ENCODE results near the gene EIF3K.
"Not testable (repeated sequence)": the region's sequence is repeated elsewhere in the genome, so short reads cannot be mapped to it uniquely, and the experiment has no call there.

Gene EIF3K

DNA sequence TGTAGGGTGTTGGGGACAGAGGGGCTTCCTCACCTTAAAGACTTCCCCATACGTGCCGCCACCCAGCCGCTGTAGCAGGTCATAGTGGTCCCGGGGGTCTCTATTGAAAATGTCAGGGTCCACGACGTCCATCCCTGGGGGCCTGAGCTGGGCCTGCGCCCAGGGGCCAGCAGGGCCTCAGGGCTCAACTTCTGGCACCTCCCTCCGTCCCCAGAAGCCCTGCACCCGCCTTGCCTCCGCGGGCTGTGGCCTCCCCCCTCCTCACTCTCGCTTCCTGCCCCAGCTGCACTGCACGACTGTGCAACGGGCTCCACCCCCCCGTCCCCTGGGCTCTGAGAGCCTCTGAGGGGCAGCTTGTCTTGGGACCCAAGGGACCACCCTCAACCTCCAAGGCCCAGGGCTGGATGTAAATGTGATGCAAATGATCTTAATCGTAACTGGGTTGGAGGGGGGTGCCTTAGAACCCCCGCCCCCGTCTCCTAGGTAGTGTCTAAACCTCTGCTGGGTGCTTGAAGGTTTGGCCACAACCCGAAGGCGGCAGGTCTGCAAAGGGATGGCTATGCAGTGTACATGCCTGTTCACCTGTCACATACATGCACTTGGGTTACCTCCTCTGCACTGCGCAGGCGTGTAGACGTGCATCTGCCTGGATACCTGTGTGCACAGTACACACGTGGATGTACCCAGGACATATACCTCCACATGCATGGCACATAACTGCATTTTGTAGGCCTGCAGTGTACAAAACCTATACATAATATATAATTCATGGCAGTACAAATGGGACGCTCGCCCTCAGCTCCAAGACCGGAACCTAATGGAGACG, 1.0 kb upstream of the EIF3K start, which contains the start of gene MAP4K1:
TSS of gene MAP4K1 (minus strand) at position 190 of the 826 bp plus-strand sequence. CDS start at position 132, 58 bp downstream.
- peak; percentile 49 for DNase-seq (ENCODE audit: low read depth)

DNA sequence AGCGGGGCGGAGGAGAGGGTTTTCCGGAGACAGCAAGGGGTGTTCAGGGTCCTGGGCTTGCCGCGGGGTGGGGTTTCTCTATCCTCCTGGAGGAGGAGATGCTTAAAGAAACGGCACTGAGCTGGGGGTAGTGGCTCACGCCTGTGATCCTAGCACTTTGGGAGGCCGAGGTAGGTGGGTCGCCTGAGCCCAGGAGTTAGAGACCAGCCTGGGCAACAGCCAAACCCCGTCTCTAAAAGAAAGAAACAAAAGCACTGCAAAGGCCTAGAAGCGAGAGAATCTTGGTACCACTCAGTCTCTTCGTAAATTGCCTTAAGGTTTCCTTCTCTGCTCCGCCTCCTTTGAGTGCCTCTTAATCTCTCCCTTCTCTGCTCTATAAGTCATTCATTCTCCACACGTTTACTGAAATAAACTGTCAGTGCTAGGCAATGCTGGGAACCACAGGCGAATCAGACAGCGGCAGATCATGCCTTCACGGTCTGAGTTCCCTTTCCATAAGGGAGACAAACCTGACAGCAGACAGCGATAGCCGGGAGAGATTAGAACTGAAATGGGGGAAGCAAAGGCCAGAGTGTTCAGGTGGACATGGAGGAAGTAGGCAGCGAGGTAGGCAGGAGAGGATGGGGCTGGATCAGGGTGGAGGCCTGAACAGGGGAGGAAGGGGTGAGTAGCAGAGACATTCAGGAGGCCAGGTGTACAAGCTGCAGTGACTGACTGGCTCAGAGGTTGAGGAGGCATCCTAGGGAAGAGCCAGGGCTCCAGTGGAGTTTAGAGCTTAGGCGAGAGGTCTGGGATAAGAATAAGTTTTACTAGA, 580 bp downstream of the EIF3K start:
- no peak for DNase-seq (ENCODE audit: low read depth)

DNA sequence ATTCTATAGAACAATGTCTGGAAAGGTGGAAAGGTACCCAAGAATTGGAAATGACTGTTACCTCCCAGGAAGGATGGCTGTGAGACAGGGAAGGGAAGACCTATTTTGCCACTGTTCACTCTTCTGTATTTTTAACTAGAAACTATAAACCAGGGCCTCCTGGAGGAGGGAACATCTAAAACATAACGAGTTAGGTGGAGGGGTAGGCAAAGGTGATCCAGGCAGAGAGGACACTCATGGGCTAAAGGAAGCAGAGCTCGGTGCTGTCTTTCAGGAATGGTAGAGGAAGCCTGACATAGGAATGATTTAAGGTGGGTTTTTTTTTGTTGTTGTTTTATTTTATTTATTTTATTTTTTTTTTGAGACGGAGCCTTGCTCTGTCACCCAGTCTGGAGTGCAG, 5.8 kb downstream of the EIF3K start:
- DNase-seq (ENCODE audit: low read depth) = no peak

DNA sequence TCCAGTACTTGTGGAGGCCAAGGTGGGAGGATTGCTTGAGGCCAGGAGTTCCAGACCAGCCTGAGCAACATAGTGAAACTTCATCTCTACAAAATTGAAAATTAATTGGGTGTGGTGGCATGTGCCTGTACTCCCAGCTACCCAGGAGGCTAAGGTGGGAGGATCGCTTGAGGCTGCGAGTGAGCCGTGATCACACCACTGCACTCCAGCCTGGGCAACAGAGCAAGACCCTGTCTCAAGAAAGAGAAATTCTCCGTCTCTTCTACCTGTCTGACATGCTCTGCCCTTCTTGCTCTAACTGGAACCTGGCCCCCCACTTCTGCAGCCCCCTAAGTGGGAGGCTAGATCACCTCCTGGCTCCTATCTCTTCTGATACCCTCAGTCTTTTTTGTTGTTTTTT, 7.4 kb downstream of the EIF3K start:
- DNase-seq (ENCODE audit: low read depth) = no peak

DNA sequence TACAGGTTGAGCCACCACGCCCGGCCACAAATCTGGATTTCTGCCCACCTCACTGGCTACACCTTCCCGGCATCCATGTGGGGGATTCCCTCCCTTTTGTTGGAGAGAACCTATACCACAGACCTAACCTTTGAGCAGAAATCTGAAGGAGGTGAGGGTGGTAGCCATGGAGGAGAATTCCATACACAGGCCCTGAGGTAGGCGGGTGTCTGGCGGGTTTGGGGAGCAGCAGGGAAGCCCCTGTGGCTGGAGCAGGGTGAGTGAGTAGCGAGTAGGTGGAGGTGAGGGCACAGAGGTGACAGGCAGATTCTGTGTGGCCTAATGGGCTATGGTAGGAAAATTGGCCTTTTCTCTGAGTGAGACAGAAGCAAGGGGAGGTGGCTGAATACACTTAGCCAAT, 10.6 kb downstream of the EIF3K start:
- no peak for DNase-seq (ENCODE audit: low read depth)

DNA sequence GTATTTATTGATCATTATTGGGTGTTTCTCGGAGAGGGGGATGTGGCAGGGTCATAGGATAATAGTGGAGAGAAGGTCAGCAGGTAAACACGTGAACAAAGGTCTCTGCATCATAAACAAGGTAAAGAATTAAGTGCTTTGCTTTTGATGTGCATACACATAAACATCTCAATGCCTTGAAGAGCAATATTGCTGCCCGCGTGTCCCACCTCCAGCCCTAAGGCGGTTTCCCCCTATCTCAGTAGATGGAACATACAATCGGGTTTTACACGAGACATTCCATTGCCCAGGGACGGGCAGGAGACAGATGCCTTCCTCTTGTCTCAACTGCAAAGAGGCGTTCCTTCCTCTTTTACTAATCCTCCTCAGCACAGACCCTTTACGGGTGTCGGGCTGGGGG, 12.3 kb downstream of the EIF3K start:
- DNase-seq (ENCODE audit: low read depth) = not testable (repeated sequence)

DNA sequence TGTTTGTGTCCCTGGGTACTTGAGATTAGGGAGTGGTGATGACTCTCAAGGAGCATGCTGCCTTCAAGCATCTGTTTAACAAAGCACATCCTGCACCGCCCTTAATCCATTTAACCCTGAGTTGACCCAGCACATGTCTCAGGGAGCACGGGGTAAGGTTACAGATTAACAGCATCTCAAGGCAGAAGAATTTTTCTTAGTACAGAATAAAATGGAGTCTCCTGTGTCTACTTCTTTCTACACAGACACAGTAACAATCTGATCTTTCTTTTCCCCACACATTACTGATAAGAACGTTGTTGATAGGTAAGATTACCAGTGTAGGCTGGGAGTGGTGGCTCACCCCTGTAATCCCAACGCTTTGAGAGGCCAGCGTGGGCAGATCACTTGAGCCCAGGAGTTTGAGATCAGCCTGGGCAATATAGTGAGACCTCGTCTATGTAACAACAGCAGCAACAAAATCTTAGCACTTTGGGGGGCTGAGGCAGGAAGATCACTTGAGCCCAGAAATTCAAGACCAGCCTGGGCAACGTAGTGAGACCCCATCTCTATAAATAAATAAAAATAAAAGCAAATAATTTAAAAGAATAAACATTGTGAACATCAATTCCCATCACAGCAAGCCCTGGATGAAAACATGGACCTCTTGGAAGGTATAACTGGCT, 13.0 kb downstream of the EIF3K start:
- not testable (repeated sequence) for DNase-seq (ENCODE audit: low read depth)

DNA sequence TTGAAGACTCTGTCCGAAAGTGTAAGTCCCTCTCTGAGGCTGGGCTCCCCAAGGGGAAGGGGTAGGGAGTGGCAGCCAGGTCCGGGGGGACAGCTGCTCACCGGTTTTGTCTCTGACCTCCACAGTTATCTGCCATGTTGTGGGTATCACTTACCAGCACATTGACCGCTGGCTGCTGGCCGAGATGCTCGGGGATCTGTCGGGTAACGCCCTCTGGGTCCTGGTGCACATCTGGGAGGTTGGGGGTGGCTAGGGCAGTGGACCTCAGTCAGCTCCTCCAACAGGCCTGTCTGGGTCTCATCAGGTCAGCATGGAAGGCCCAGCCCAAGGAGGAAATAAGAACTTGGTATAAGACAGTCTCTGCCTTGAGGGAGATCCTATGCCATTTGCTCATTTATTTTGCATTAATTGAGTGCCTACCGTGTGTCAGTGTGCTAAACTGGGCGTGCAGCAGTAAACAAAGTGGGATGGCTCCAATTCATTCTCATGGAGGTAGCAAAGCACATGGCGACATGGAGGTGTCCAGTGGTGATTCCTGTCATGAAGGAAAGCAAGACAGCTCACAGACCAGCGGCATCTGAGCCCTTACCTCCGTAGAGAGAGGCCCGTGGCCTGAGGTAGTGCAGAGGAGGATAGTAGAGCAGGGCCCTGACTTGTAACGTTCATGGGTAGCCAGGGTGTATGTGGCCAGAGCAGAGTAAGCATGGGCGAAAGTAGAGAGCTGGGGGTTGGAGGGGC, 13.7 kb downstream of the EIF3K start:
- no peak for DNase-seq (ENCODE audit: low read depth)

DNA sequence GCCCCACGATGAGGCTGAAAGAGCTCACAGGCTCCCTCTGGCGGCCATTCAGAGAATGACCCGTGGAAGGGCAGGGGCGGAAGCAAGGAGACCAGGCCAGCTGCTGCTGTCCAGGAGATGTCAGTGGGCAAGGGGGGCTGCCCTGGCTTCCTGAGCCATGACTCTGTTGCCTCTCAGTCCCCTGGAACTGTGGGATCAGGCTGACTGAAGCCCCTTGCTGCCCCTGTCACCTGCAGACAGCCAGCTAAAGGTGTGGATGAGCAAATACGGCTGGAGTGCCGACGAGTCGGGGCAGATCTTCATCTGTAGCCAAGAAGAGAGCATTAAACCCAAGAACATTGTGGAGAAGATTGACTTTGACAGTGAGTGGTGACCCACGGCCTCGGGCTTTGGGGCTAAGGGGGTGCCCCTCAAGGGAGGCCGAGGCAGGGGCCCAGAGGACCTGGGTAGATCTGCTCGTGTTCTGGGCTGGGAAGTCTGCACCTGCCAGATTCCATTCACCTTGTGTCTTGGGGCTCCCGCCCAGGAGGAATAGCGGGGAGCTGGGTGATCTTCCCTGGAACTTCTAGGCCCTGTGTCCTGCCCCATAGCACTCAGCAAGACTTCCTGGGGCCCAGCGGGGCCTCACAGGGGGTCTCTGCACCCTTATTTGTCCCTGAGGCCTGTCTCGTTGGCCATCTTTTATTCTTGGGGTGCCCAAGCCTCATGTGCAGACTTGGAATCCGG, 15.9 kb downstream of the EIF3K start:
- DNase-seq (ENCODE audit: low read depth) = peak; percentile 42

DNA sequence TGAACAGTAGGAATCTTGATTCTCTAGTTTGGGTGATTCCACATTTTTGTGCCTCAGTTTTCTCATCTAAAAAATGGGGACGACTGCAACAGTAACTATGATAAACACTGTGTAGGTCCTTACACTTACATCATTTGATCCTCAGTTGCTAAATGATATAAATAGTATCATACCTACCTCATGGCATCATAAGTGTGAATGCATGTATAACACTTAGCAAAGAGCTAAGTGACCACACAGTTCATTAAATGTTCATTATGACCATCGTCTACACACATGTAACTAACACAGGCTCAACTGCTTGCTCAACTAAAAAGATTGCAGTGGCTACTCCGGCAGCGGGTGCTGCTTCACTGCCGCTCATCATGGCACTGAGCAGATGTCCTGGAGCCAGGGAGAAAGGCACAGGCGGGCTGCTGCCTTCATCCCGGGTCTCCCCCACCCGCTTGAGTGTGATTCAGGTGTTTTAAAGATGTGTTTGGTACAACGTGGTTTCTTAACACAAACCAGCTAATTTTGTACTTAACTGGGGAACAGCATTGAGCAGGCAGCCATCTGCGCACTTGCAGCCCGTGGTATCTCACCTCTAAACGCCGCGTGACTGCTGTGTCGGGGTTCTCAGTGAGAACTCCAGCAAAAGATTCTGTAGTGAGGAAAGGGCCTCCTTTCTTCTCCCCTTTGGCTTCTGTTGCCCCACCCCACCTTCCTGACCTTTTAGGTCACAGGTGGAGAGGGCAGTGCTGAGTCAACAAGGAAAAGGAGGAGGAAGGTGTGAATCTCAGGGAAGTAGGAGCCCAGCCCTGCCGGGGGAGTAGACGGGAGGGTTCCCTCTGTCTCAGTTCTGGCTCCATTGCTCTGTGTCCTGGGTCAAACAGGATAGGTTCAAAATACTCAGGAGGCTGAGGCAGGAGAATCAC, 16.8 kb downstream of the EIF3K start:
- DNase-seq (ENCODE audit: low read depth) = no peak

DNA sequence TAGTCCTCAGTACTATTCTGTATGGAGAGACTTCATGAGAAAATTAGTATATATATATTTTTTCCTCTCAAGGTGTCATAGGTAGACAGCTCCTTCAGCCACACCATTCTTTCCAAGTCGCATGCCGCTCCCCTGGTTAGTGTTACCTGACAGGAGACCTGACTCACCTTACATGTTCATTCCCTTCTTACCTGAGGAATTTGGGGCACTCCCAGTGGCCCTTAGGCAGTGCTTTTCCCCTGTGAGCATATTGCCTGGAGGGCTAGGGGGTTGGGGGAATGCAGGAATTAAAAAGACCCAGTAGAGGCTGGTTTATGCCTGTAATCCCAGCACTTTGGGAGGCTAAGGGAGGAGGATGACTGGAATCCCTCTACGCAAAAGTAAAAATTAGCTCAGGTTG, 19.5 kb downstream of the EIF3K start:
- no peak for DNase-seq (ENCODE audit: low read depth)

DNA sequence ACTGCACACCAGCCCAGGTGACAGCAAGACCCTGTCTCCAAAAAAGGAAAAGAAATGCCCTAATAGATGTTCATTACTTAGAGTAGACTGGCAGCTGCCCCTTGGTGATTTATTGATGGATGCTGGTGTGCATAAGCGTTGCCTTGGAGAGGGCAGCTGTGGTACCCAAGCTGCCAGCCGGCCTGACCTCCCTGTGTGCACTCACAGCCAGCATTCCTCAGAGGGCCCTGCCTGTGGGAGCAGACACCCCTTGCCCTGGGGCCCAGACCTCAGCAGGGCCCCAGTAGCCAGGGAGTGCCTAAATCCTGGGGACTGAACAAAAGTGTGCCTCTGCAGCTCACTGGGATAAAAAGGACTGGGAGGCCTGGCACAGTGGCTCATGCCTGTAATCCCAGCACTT, 20.7 kb downstream of the EIF3K start:
- DNase-seq (ENCODE audit: low read depth) = no peak

DNA sequence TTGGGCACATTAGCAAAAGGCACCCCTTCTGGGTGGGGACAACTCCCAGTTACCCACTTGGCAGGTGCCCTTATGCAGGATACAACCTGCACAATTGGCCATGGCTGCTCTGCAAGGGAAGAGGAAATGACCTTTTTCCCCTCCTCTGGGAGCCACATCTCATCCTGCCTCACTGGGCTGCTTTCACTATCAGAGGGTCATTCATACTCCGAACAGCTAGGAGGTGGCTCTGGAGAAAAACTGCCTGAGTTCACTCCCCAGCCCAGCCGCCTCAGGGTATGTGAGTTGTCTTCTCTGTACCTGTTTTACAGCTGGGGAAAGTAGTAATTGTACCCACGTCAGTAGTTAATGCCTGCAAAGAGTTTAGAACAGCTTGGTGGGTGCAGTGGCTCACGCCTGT, 21.4 kb downstream of the EIF3K start:
- no peak for DNase-seq (ENCODE audit: low read depth)

DNA sequence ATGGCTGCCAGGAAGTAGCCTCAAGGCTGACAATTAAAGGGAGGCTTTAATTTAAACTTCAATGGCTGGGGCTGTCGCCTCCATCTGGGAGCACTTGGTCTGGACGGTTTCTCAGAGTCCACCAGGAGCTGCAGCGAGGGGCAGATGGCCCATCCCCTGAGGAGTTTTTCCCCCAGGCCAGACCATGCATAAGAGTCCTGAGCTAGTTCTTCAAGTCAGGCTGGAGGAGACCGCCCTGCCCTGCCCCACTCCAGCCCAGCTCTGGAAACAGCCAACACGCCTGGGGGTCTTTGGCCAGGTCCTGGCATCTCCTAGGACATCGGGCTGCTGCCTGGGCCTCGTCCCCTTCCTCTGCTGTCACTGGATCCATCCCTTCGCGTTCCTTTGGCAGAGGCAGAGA, 23.2 kb downstream of the EIF3K start:
- DNase-seq (ENCODE audit: low read depth) = no peak

DNA sequence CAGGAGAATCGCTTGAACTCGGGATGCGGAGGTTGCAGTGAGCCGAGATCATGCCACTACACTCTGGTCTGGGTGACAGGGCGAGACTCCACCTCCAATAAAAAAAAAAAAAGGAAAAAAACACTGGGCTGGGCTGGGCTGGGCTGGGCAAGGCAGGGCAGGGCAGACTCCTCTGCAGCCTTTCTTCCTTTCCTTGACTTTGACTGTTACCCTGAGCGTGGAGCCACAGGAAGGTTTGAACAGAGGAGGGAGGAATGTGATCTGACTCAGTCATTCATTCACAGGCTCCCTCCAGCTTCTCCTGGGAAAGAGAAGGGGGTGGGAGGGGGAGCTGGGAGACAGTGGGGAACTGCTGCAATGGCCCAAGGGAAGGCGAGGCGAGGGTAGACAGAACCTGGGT, 25.7 kb downstream of the EIF3K start:
- DNase-seq (ENCODE audit: low read depth) = no peak

DNA sequence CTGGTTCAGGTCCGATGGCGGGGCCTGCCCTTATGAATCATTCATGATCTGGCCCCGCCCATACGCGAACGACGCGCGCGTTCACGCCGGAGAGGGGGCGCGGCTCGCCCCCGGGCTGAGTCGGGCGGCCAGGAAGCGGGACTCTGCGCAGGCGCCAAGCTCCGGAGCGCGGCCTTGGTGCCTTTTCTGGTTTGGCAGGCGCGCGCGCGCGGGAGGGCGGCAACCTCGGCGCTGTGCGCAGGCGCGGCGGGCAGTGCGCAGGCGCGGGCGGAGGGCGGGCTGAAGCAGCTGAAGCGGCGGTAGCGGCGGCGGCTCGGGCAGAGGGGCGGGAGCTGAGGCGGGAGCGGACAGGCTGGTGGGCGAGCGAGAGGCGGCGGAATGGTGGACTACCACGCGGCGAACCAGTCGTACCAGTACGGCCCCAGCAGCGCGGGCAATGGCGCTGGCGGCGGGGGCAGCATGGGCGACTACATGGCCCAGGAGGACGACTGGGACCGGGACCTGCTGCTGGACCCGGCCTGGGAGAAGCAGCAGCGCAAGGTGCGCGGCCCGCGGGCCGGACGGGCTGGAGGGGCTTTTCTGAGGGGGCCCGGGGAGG, 28.5 kb downstream of the EIF3K start, which contains the start of gene ACTN4:
TSS of gene ACTN4 (plus strand) at position 282 of the 598 bp plus-strand sequence. CDS start at position 379, 97 bp downstream.
- peak; percentile 99 for DNase-seq (ENCODE audit: low read depth)

DNA sequence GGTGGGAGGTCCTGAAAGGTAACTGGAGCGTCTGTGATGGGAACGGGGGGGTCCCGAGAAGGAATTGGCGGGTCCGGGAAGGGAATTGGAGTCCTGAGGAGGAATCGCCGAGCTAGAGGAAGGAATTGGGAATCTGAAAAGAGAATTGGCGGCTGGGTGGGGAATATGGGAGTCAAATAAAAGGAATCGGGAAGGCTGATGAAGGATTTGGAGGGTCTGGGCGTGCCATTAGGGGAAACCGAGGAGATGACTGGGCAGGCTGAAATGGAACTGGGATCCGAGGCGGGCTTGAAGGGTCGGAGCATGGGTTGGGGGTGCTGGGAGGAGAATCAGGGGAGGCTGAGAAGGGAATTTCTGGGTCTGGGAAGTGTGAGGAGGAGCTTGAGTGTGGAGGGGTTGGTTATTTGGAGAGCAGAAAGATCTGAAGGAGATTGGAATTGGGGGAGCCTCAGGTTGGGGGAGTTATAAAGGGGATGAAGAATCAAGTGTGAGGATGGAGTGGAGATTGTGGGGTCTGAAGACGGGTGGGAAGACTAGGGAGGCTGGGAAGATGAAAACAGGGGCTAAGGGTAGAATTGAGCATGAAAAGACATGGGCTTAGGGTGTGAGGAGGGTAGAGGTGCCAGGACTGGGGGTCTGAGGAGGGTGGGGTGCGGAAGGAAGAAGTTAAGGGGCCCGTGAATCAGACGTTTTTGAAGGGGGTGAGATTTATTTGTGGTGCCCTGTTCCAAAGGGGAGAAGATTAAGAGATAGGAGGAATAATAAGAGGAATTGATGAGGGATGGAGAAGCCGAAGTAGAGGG, 29.2 kb downstream of the EIF3K start:
- no peak for DNase-seq (ENCODE audit: low read depth)

DNA sequence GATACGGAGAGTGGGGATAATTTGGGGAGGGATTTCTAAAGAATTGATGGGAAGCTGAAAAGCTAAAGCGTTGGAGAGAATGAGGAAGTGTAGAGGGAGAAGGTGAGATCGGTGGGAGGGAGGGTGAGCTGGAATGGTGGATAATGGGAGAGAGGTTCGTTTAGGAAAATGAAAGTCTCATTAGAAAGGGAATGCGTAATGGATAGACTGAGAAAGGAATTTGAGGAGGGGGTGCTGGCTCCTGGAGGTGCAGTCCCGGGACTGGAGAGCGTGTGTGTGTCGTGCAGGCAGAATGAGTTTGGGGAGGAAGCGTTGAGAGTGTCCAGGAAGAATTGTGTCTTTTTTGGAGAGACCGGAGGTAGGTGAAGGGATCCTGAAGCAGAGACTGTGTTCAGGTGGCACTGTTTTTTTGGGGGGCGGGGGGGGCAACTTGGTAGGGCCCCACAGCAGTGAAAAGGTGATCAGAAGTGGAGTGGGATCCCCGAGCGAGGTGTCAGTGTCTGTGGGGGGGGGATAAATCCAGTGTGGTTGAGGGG, 29.8 kb downstream of the EIF3K start:
- DNase-seq (ENCODE audit: low read depth) = no peak

All from T-helper 22 cell (primary cell).